Endodermal cell (in vitro differentiated cells): Measurements from ENCODE around the gene NR2F2. TPM values are rescaled to one million over a fixed set of nuclear protein-coding genes. Genes with fewer than 3 reads are reported as not detected.

Experiments
- DNase-seq: peaks from one replicate; pipeline ENCODE4 v3.0.0-alpha.2; 2017
- H3K27ac ChIP-seq: 2 replicates; pipeline ENCODE4 v1.5.1; 2013; ENCODE audit warnings: mild to moderate bottlenecking, low read depth, low read length, moderate library complexity
- H3K27me3 ChIP-seq: 2 replicates; pipeline ENCODE4 v1.6.1; 2013; ENCODE audit warnings: mild to moderate bottlenecking, low read length, moderate library complexity; ENCODE audit not compliant: insufficient read depth, control insufficient read depth, poor library complexity, severe bottlenecking
- H3K36me3 ChIP-seq: 2 replicates; pipeline ENCODE4 v1.7.0; 2013; ENCODE audit warnings: mild to moderate bottlenecking, low read length, moderate library complexity; ENCODE audit not compliant: control insufficient read depth, insufficient read depth
- H3K4me1 ChIP-seq: one replicate; pipeline ENCODE4 v1.7.0; 2013; ENCODE audit warnings: low read length; ENCODE audit not compliant: control insufficient read depth, insufficient read depth
- H3K4me3 ChIP-seq: 2 replicates; pipeline ENCODE4 v1.5.1; 2013; ENCODE audit warnings: mild to moderate bottlenecking, low read length, moderate library complexity
- H3K9ac ChIP-seq: 2 replicates; pipeline ENCODE4 v1.6.1; 2013; ENCODE audit warnings: mild to moderate bottlenecking, low read length, moderate library complexity; ENCODE audit not compliant: poor library complexity, severe bottlenecking; ENCODE audit errors: extremely low read depth
- H3K9me3 ChIP-seq: 2 replicates; pipeline ENCODE4 v1.6.1; 2013; ENCODE audit warnings: mild to moderate bottlenecking, low read length, moderate library complexity; ENCODE audit not compliant: control insufficient read depth
- H3K27ac Mint-ChIP-seq: 2 replicates; pipeline ENCODE4 v1.8.0; 2020; ENCODE audit warnings: mixed read lengths
- H3K27me3 Mint-ChIP-seq: 2 replicates; pipeline ENCODE4 v1.8.0; 2021; ENCODE audit warnings: mild to moderate bottlenecking, mixed read lengths; ENCODE audit not compliant: insufficient read depth
- H3K36me3 Mint-ChIP-seq: 2 replicates; pipeline ENCODE4 v1.8.0; 2020; ENCODE audit warnings: low read depth, mixed read lengths
- H3K4me1 Mint-ChIP-seq: 2 replicates; pipeline ENCODE4 v1.8.0; 2020; ENCODE audit warnings: mixed read lengths
- H3K4me3 Mint-ChIP-seq: 2 replicates; pipeline ENCODE4 v1.8.0; 2020; ENCODE audit warnings: mild to moderate bottlenecking, moderate library complexity, mixed read lengths
- H3K9me3 Mint-ChIP-seq: 2 replicates; pipeline ENCODE4 v1.8.0; 2020; ENCODE audit warnings: mild to moderate bottlenecking, mixed read lengths
- CTCF ChIP-seq: fragments of 200-600 bp; sonication (generic); conservative IDR thresholded peaks from 2 replicates; pipeline ENCODE4 v1.5.0; 2021; ENCODE audit warnings: antibody characterized with exemption, mild to moderate bottlenecking
- WGBS, 2 experiments: methylation state at CpG; one replicate each; pipeline versions ENCODE4 v1.1.5 to v1.1.7; 2013; ENCODE audit warnings: missing lambda C conversion rate in 2 of 2, mixed read lengths in 1 of 2; ENCODE audit not compliant: insufficient coverage in 1 of 2, insufficient read length in 1 of 2; 5-methylcytosine and 5-hydroxymethylcytosine counted together
- total RNA-seq, 2 donors: library from RNA; stranded (reverse); fragmentation: NEBNext Ultra II Directional in 1 of 2; extraction: Animal tissue kit (Norgen Biotek cat#: 25700) in 1 of 2; gene quantifications; 2 replicates in 1 of 2; 3 replicates in 1 of 2; pipeline ENCODE4 v1.2.1, GENCODE V29; 2021

The NR2F2 gene
- total RNA-seq, 2 donors from 2014 or later = 0.73 to 3.3 TPM

GRCh38 chr15:96349034-96349856 lies 18.7 kb downstream of the NR2F2 start:
- H3K36me3 ChIP-seq = no peaks in the 10 kb centered on the region
- no peak for TF ChIP-seq CTCF
- H3K4me1 Mint-ChIP-seq = peaks cover 41% of the 10 kb centered on the region
- no peak overlapping the region for H3K9ac ChIP-seq
- H3K27me3 ChIP-seq = peaks cover 100% of the 10 kb centered on the region
- H3K27ac ChIP-seq = no peak overlapping the region
- no peak overlapping the region for H3K4me3 ChIP-seq
- H3K27me3 Mint-ChIP-seq = peaks cover 99% of the 10 kb centered on the region
- no peaks in the 10 kb centered on the region for H3K4me1 ChIP-seq
- no peak overlapping the region for H3K27ac Mint-ChIP-seq
- DNase-seq = no peak
- WGBS, 2 experiments = 20 to 26% methylated on average over 3 to 4 of the region's 4 CpGs
- no peak overlapping the region for H3K4me3 Mint-ChIP-seq
- H3K9me3 ChIP-seq = no peaks in the 10 kb centered on the region
- no peaks in the 10 kb centered on the region for H3K36me3 Mint-ChIP-seq
- H3K9me3 Mint-ChIP-seq = no peaks in the 10 kb centered on the region

DNA sequence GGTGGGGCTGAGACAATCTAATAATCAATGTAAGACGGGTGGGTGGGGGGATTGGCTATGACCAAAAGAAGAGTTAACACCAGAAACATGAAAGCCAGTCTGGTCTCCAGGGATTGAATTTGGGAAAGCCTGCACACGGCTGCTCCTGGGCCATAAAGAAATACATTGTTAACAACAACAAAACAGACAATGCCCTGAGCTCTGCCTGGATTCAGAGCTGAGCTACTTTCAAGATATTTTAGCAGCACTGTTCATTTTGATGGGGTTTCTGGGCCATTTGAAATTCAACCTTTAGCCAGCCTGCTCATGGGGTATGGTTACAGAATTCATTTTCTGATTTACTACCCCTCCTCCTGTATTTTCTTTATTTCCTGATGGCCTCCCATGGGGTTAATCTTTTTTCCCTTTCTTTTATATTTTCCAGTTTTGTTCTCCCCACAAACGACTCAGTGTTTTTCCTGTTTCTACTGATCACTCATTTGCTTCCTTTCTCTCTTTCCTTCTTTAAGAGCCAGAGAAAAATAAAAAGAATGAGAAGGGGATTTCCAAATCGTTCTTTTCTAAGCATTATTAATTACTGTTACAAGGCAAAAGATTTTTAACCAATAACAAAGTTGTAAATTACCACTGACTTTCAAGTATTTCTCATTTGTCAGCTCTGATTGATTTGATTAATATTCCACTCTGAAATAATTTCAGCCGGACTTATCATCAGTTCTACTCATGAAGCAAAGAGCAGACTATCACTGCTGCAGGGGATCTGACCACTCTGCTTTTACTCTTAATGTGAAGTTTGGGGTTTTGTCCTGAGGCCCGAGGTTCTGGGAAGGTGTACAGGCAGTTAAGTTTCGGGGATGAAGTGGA lies 19.6 kb downstream of the NR2F2 start:
- 17 to 21% methylated on average over 3 to 6 of the region's 7 CpGs for WGBS, 2 experiments
- H3K36me3 ChIP-seq = no peaks in the 10 kb centered on the region
- TF ChIP-seq CTCF = no peak
- Mint-ChIP-seq H3K27ac (no peak overlapping the region), H3K4me3 (no peak overlapping the region), H3K36me3 (no peaks in the 10 kb centered on the region), H3K9me3 (no peaks in the 10 kb centered on the region), H3K4me1 (peaks cover 32% of the 10 kb centered on the region), H3K27me3 (peaks cover 90% of the 10 kb centered on the region)
- no peaks in the 10 kb centered on the region for H3K4me1 ChIP-seq
- H3K9me3 ChIP-seq = no peaks in the 10 kb centered on the region
- H3K27ac ChIP-seq = no peak overlapping the region
- DNase-seq = no peak
- peaks cover 100% of the 10 kb centered on the region for H3K27me3 ChIP-seq
- no peak overlapping the region for H3K4me3 ChIP-seq
- H3K9ac ChIP-seq = no peak overlapping the region

DNA sequence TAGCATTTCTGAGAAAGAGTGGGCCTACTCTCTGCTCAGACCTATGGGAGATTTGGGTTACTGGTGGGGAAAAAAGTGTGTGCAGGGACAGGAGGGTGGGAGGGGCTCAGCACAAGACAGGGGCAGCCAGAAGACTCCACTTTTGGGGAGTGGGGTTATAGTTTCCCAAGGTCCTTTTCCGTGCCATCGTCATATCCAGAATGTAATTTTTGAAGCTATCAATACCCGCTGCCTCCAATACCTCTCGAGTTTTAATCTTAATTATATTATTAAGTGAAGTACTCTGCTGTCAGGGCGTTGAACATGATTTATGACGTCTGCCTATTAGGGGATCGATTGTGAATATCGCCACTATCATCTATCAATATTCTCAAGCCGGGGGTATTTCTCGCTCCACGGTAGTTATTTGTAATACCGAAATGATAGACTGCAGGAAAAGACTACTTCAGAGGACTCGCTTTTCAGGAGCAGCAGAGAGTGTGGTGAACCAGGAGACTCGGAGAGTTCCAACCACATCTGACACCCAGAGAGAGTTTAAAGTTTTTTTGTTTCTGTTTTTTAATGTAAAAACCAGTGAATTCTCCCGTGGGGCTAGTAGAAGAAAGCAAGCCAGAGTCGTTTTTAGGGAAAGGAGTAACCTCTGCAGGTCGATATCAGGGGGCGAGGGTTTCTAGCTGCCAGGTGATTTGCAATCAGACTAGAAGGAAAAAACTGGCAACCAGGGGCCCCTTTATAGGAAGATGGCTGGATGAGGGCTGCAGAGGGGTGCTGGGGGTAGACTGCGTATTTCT lies 20.6 kb downstream of the NR2F2 start:
- H3K4me1 ChIP-seq = no peaks in the 10 kb centered on the region
- Mint-ChIP-seq H3K27ac (no peak overlapping the region), H3K4me3 (peak overlapping the region; percentile 25), H3K9me3 (no peaks in the 10 kb centered on the region), H3K36me3 (no peaks in the 10 kb centered on the region), H3K27me3 (peaks cover 80% of the 10 kb centered on the region), H3K4me1 (peaks cover 25% of the 10 kb centered on the region)
- no peak for DNase-seq
- no peaks in the 10 kb centered on the region for H3K9me3 ChIP-seq
- H3K27me3 ChIP-seq = peaks cover 100% of the 10 kb centered on the region
- WGBS, 2 experiments = 18 to 22% methylated on average over 7 to 17 of the region's 19 CpGs
- peak overlapping the region; percentile 69 for H3K4me3 ChIP-seq
- no peak for TF ChIP-seq CTCF
- H3K27ac ChIP-seq = no peak overlapping the region
- no peaks in the 10 kb centered on the region for H3K36me3 ChIP-seq
- no peak overlapping the region for H3K9ac ChIP-seq
